DOHH2 (cell line): ENCODE data around the gene YRDC.

ENCODE experiments used
- H3F3A ChIP-seq: fragments of 200-600 bp; sonication (generic), shearing (Covaris generic); 2 replicates; pipeline ENCODE4 v1.6.0; 2016; ENCODE audit warnings: antibody characterized with exemption, mild to moderate bottlenecking; ENCODE audit not compliant: control insufficient read depth, insufficient read depth
- H3K27ac ChIP-seq: fragments of 200-600 bp; sonication (generic); 2 replicates; pipeline ENCODE4 v1.5.1; 2014; ENCODE audit warnings: low read depth, mild to moderate bottlenecking, low read length, moderate library complexity
- H3K27me3 ChIP-seq: fragments of 200-600 bp; sonication (generic); 2 replicates; pipeline ENCODE4 v1.6.1; 2014; ENCODE audit warnings: mild to moderate bottlenecking, low read length, mixed read lengths; ENCODE audit not compliant: control insufficient read depth
- H3K36me3 ChIP-seq: fragments of 200-600 bp; sonication (generic); 2 replicates; pipeline ENCODE4 v1.6.1; 2014; ENCODE audit warnings: mild to moderate bottlenecking, low read length, moderate library complexity, mixed read lengths; ENCODE audit not compliant: control insufficient read depth
- H3K4me1 ChIP-seq: fragments of 200-600 bp; sonication (generic); 2 replicates; pipeline ENCODE4 v1.6.1; 2014; ENCODE audit warnings: mild to moderate bottlenecking, low read length, mixed read lengths; ENCODE audit not compliant: control insufficient read depth
- H3K4me2 ChIP-seq: fragments of 200-600 bp; sonication (generic); 2 replicates; pipeline ENCODE4 v1.6.0; 2014; ENCODE audit warnings: mild to moderate bottlenecking, low read length, moderate library complexity
- H3K4me3 ChIP-seq: fragments of 200-600 bp; sonication (generic); 2 replicates; pipeline ENCODE4 v1.5.1; 2014; ENCODE audit warnings: mild to moderate bottlenecking, low read length, mixed read lengths
- H3K79me2 ChIP-seq: fragments of 200-600 bp; sonication (generic); 2 replicates; pipeline ENCODE4 v1.6.1; 2014; ENCODE audit warnings: mild to moderate bottlenecking, low read length, mixed read lengths; ENCODE audit not compliant: control insufficient read depth
- H3K9me2 ChIP-seq: fragments of 200-600 bp; sonication (generic); replicated peaks from 2 replicates; pipeline ENCODE4 v1.6.1; 2014; ENCODE audit warnings: mild to moderate bottlenecking, low read length, mixed read lengths; ENCODE audit not compliant: control insufficient read depth
- H3K9me3 ChIP-seq: fragments of 200-600 bp; sonication (generic); 2 replicates; pipeline ENCODE4 v1.6.1; 2014; ENCODE audit warnings: antibody characterized with exemption, low read length, mixed read lengths; ENCODE audit not compliant: control insufficient read depth, insufficient read depth
- H4K20me1 ChIP-seq: fragments of 200-600 bp; sonication (generic); 2 replicates; pipeline ENCODE4 v1.6.0; 2014; ENCODE audit warnings: low read depth, mild to moderate bottlenecking, antibody characterized with exemption, low read length, moderate library complexity; ENCODE audit not compliant: control insufficient read depth, insufficient read depth
- EZH2phosphoT487 ChIP-seq: fragments of 200-600 bp; sonication (generic); IDR thresholded peaks from 2 replicates; pipeline ENCODE4 v1.6.1; 2017; ENCODE audit warnings: borderline replicate concordance, mild to moderate bottlenecking, antibody characterized with exemption, low read length, moderate library complexity, mixed read lengths
- TF ChIP-seq, protein P1 (sequence below): fragments of 200-600 bp; sonication (generic); IDR thresholded peaks from one replicate; pipeline ENCODE4 v1.5.1; 2014; ENCODE audit warnings: antibody characterized with exemption, mild to moderate bottlenecking, low read depth, low read length; ENCODE audit not compliant: poor library complexity, severe bottlenecking

YRDC gene

DNA sequence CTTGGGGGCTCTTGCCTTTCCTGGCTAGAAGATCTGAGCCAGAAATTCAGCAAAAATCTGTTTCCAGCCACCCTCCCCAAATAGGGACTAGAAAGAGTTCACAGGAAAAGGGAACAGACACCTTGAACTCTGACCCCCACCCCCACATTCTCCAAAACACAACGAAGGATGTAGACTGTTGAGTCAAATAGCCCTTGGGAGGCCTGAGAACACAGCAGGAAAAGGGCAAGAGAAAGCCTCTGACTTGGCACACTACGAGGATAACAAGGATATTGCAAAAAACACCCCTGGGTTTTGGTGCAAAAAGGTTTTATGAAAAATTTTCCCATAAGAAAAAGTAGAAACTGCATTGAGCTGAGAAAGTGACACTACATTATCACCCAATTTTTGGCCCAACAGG is 1.9 kb upstream of the YRDC start:
- Histone ChIP-seq H3K9me3 (no peaks in the 10 kb centered on the region), H3K4me2 (no peak overlapping the region), H3K27me3 (no peaks in the 10 kb centered on the region), H3K9me2 (no peaks in the 10 kb centered on the region), H3K79me2 (peaks cover 44% of the 10 kb centered on the region), H3K4me3 (no peak overlapping the region), H4K20me1 (peaks cover 10% of the 10 kb centered on the region), H3K36me3 (peaks cover 51% of the 10 kb centered on the region), H3F3A (no peaks in the 10 kb centered on the region), H3K27ac (no peak overlapping the region), H3K4me1 (peaks cover 27% of the 10 kb centered on the region)
- TF ChIP-seq EZH2phosphoT487, result no peak
- TF ChIP-seq, protein P1, sequence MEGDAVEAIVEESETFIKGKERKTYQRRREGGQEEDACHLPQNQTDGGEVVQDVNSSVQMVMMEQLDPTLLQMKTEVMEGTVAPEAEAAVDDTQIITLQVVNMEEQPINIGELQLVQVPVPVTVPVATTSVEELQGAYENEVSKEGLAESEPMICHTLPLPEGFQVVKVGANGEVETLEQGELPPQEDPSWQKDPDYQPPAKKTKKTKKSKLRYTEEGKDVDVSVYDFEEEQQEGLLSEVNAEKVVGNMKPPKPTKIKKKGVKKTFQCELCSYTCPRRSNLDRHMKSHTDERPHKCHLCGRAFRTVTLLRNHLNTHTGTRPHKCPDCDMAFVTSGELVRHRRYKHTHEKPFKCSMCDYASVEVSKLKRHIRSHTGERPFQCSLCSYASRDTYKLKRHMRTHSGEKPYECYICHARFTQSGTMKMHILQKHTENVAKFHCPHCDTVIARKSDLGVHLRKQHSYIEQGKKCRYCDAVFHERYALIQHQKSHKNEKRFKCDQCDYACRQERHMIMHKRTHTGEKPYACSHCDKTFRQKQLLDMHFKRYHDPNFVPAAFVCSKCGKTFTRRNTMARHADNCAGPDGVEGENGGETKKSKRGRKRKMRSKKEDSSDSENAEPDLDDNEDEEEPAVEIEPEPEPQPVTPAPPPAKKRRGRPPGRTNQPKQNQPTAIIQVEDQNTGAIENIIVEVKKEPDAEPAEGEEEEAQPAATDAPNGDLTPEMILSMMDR, result no peak

DNA sequence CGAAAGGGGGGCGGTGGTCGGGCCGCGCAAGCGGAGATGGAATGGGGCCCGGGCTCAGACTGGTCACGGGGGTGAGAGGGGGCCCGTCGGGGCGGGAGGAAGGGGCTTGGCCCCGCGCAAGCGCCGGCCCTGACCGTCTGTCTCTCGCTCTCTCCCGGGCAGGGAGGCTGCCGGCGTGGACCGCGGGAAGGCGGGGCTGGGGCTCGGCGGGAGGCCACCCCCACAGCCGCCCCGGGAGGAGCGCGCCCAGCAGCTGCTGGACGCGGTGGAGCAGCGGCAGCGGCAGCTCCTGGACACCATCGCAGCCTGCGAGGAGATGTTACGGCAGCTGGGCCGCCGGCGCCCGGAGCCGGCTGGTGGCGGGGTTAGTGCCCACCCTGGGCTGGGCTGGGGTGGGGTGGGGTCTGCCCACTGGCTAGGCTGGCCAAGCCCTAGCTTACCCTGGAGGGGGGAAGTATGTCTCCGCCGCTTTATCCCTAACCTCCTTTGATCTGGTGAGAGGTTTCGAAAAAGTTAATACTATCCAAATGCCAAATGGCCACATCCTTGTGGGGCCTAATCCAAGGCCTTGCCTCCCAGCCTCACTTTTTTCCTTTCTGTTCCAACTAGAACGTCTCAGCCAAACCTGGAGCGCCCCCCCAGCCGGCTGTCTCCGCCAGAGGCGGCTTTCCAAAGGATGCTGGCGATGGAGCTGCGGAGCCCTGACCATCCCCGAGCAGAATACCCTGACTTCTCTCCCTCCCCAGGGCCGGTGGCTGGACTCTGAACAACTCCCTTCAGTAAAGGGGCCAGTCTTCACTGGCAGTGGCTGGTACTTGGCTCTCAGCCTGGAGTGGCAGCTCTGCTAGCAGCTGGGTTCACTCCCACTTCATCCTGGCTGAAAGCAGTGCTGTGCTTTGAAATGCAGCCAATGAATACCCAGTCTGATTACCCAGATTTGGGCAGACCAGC is 636 bp upstream of the YRDC start:
- Histone ChIP-seq H3K79me2 (peaks cover 57% of the 10 kb centered on the region), H3K4me1 (peaks cover 27% of the 10 kb centered on the region), H4K20me1 (peaks cover 10% of the 10 kb centered on the region), H3K9me2 (no peaks in the 10 kb centered on the region), H3F3A (peaks cover 3% of the 10 kb centered on the region; the same call in 1 of the 2 replicates), H3K9me3 (no peaks in the 10 kb centered on the region), H3K27me3 (no peaks in the 10 kb centered on the region), H3K4me2 (peak overlapping the region; percentile 89), H3K27ac (no peak overlapping the region), H3K4me3 (peak overlapping the region; percentile 99), H3K36me3 (peaks cover 59% of the 10 kb centered on the region)
- TF ChIP-seq, protein P1, result peak; percentile 9
- TF ChIP-seq EZH2phosphoT487, result no peak

DNA sequence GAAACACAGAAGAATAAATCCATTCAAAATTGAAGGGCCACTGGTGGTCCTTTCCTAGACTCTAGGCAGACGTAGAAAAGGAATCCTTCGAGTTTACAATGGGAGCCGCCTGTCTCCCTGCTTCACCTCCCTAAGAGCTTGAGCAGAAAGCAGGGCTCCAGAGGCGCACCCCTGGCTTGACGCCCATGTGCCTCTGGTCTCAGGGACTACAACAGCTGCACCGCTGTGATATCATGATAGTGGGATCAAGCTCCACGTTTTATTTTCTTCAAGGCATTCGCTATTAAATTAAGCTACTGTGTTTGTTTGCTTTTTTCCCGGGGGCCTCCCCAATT is 821 bp downstream of the YRDC start:
- peaks cover 71% of the 10 kb centered on the region for H3K36me3 ChIP-seq
- peak overlapping the region; percentile 26; the same call in 1 of the 2 replicates for H3K27ac ChIP-seq

More for the DNA sequence above, 821 bp downstream of the YRDC start:
- H3K9me3 ChIP-seq, result no peaks in the 10 kb centered on the region
- TF ChIP-seq, protein P1, result no peak
- TF ChIP-seq EZH2phosphoT487, result no peak
- H3K9me2 ChIP-seq, result no peaks in the 10 kb centered on the region
- peaks cover 10% of the 10 kb centered on the region for H4K20me1 ChIP-seq
- H3K4me2 ChIP-seq, result peak overlapping the region; percentile 89
- H3F3A ChIP-seq, result peaks cover 15% of the 10 kb centered on the region; the same call in 1 of the 2 replicates
- H3K4me3 ChIP-seq, result peak overlapping the region; percentile 99
- H3K79me2 ChIP-seq, result peaks cover 65% of the 10 kb centered on the region
- no peaks in the 10 kb centered on the region for H3K27me3 ChIP-seq
- peaks cover 27% of the 10 kb centered on the region for H3K4me1 ChIP-seq
